GM18517 (cell line): Measurements from ENCODE around the gene JAZF1.

ENCODE experiments used
- ATAC-seq: cut with Tn5 transposase; IDR thresholded peaks from one replicate; pipeline ENCODE4 v1.9.1; 2021; ENCODE audit warnings: mild to moderate bottlenecking, moderate library complexity; ENCODE audit not compliant: unreplicated experiment

The JAZF1 gene

GRCh38 chr7:27799212-27799611 is 381.4 kb downstream of the JAZF1 start:
- no peak for ATAC-seq

GRCh38 chr7:27795977-27796376 is 384.6 kb downstream of the JAZF1 start:
- no peak for ATAC-seq

- no peak for ATAC-seq
These were observed 386.8 kb downstream of the JAZF1 start for GRCh38 chr7:27793780-27794179.

GRCh38 chr7:27788437-27788836 is 392.2 kb downstream of the JAZF1 start:
- no peak for ATAC-seq

GRCh38 chr7:27784399-27785053 is 396.1 kb downstream of the JAZF1 start:
- ATAC-seq = no peak

DNA sequence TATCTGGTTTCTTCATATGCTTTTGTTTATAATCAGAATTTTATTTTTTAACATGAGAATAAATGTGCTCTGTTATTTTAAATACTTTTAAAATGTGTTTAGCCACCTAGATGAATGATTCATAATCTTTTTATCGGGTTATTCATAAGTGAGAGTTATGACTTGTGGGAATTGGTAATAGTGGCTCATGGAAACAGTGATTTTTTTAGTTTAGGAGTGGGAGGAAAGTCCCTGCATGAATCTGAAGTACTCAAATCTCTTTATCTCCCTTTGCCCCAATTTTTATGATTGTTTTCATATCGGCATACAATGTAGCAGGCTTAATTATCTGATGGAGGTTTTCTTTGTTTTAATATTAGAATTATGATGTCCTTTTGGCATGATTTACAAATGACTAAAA is 397.7 kb downstream of the JAZF1 start:
- no peak for ATAC-seq

DNA sequence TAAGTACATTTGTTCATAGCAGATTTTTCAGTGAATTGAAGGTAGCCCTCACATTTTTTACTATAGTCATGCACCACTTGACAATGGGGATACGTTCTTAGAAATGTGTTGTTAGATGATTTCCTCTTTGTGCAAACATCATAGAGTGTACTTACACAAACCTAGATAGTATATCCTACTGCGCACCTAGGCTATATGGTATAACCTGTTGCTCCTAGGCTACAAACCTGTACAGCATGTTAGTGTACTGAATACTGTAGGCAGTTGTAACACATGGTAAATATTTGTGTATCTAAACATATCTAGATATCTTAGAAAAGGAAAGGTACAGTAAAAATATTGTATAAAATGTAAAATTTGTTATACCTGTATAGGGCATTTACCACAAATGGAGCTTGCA is 399.4 kb downstream of the JAZF1 start:
- no peak for ATAC-seq
